Measurements from ENCODE around the gene CRY2.
"Not testable (repeated sequence)": the region's sequence is repeated elsewhere in the genome, so short reads cannot be mapped to it uniquely, and the experiment has no call there.

The CRY2 gene

DNA sequence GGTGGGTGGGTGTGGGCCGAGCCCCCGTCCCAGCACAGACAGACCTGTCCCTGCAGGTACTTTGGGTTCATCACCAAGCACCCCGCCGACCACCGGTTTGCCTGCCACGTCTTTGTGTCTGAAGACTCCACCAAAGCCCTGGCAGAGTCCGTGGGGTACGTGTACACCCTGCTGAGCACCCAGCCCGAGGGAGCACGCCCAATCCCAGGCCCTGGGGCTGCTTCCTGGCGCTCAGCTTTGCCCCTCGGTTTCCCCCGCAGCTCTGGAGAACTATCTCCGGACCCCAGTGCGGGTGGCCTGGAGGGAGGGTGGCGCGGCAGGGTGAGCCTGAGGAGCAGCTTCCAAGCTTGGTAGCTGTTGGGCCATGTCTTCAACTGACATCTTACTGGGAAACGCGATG is 57.8 kb downstream of the CRY2 start:
- no peak for DNase-seq (ENCODE audit: low read depth)
- H3K4me3 ChIP-seq (ENCODE audit: control insufficient read depth, low read depth, low read length): no peak overlapping the region
- TF ChIP-seq, protein P1, sequence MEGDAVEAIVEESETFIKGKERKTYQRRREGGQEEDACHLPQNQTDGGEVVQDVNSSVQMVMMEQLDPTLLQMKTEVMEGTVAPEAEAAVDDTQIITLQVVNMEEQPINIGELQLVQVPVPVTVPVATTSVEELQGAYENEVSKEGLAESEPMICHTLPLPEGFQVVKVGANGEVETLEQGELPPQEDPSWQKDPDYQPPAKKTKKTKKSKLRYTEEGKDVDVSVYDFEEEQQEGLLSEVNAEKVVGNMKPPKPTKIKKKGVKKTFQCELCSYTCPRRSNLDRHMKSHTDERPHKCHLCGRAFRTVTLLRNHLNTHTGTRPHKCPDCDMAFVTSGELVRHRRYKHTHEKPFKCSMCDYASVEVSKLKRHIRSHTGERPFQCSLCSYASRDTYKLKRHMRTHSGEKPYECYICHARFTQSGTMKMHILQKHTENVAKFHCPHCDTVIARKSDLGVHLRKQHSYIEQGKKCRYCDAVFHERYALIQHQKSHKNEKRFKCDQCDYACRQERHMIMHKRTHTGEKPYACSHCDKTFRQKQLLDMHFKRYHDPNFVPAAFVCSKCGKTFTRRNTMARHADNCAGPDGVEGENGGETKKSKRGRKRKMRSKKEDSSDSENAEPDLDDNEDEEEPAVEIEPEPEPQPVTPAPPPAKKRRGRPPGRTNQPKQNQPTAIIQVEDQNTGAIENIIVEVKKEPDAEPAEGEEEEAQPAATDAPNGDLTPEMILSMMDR (conservative IDR thresholded peaks at IDR 0.05; ENCODE audit: control insufficient read depth, insufficient read depth, low read depth, low read length): no peak

DNA sequence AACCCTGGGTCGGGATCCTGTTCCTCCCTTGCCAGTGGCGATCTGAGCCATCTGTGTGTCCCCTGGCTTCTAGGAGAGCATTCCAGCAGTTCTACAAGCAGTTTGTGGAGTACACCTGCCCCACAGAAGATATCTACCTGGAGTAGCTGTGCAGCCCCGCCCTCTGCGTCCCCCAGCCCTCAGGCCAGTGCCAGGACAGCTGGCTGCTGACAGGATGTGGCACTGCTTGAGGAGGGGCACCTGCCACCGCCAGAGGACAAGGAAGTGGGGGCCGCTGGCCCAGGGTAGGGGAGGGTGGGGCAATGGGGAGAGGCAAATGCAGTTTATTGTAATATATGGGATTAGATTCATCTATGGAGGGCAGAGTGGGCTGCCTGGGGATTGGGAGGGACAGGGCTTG is 58.3 kb downstream of the CRY2 start:
- not testable (repeated sequence) for H3K4me3 ChIP-seq (ENCODE audit: control insufficient read depth, low read depth, low read length); DNase-seq (ENCODE audit: low read depth)

DNA sequence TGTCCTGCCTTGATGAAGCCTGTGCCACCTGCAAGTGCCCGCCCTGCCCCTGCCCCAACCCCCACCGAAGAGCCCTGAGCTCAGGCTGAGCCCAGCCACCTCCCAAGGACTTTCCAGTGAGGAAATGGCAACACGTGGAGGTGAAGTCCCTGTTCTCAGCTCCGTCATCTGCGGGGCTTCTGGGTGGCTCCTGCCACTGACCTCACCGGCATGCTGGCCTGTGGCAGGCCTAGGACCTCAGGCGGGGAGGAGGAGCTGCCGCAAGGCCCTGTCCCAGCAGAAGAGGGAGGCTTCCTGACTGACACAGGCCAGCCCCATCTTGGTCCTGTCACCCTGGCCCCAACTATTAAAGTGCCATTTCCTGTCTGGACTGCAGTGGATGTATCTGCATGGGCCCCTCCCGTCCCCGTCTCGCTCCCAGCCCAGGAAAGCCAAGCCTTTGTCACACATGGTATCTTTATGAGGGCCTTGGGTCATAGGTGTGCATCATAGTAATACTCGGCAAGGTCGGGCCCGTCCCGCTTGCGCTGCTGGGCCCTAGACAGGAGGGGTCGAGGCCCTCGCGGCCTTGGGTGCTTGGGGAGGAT is 58.9 kb downstream of the CRY2 start:
- DNase-seq (ENCODE audit: low read depth): no peak
- no peak overlapping the region for H3K4me3 ChIP-seq (ENCODE audit: control insufficient read depth, low read depth, low read length)
- TF ChIP-seq, protein P1 (conservative IDR thresholded peaks at IDR 0.05; ENCODE audit: control insufficient read depth, insufficient read depth, low read depth, low read length): no peak

DNA sequence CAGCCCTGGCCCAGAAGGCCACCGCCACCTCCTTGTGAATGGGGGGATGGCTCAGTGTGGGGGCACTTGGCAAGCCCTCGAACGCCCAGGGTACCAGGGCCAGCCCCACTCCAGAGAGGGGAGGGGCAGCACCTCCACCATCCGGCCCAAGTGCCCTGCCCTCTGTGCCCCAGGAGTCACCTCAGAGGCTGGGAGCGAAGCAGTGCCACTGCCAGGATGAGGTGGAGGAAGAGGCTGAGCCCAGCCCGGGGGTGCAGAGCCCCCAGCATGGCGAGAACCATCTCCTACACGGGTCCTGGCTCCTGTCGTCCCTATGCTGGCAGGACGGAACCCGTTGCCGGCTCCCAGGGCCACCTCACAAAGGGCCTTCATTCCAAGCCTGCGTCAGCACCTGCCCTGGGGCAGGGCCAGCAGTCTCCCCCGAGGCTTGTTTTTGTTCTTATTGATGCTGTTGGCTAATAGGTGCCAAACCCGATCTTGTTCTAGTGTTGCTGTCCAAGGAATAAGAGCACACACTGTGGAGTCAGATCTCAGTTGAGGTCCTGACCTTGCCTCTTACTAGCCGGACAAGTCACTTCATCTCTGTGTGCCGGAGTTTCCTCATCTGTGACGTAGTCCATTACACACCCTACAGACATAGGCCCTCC is 59.8 kb downstream of the CRY2 start, which contains the start of gene FREY1:
Gene FREY1 (minus strand): TSS at position 307 of the 647 bp plus-strand sequence. CDS start 26 bp downstream, at position 281.
- TF ChIP-seq, protein P1 (conservative IDR thresholded peaks at IDR 0.05; ENCODE audit: control insufficient read depth, insufficient read depth, low read depth, low read length): no peak
- DNase-seq (ENCODE audit: low read depth): peak; percentile 39
- H3K4me3 ChIP-seq (ENCODE audit: control insufficient read depth, low read depth, low read length): no peak within 1 kb of the TSS

DNA sequence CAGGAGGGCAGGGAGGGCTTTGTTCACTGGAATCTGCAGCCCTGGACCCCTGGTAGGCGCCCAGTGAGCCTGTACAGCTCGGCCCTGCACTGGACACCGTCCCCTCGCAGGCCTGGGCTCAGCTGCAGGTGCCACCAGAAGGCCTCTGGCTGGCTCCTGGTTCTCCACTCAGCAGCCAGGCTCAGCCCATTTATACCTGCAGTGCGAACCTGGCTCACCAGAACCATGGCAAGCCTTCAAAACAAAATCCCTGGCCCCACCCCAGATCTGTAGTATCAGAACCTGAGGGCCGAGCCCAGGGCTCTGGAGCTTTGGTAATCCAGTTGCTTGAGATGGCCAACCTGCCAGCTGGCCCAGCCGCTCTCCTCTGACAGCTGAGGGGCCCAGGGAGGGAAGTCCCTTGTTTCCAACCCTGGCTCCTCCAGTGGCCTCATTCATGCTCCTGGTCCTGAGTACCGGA is 60.7 kb downstream of the CRY2 start:
- DNase-seq (ENCODE audit: low read depth): no peak
- TF ChIP-seq, protein P1 (conservative IDR thresholded peaks at IDR 0.05; ENCODE audit: control insufficient read depth, insufficient read depth, low read depth, low read length): no peak

DNA sequence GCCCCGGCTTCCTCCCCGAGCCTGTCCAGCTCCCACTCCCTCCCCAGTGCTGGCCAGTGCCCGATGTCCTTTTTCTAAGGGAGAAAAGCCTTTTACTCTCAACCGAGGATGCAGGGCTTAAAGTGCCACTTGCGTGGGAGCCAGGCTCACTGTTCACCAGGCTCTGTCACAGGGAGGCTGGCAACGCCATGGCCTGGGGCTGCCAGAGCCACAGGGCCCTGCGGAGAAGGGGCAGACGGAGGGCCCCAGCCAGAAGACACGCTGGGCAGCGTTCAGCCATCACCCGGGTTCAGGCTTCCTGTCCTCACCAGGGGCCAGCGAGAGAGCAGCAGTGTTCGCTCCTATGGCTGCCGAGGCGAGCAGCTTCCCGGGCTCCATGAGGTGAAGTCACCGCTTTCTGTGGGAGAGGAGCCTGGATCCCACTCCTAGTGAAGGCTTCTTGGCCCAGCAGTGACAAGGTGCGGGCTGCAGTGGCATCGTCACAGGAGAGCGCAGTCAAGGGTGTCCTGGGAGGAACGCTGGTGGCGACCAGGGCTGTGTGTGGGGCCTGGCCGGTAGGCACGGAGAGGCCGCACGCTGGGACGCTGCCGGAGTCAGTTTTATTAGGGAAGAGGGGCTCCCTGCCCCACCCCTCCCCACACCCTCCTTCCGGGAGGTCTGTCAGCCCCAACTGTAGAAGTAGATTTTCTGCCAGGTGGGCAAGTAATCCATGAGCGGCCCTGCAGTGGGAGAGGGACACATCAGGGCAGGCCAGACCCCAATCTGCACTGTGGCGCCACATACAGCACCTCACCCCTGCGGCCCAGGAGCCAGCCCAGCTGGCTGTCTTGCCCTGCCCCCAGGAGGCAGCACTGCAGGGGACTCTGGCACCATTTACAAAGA is 62.6 kb downstream of the CRY2 start:
- no peak for DNase-seq (ENCODE audit: low read depth)
- TF ChIP-seq, protein P1 (conservative IDR thresholded peaks at IDR 0.05; ENCODE audit: control insufficient read depth, insufficient read depth, low read depth, low read length): no peak
- no peak overlapping the region for H3K4me3 ChIP-seq (ENCODE audit: control insufficient read depth, low read depth, low read length)

More for the DNA sequence above, 60.7 kb downstream of the CRY2 start:
- H3K4me3 ChIP-seq (ENCODE audit: control insufficient read depth, low read depth, low read length): no peak overlapping the region

DNA sequence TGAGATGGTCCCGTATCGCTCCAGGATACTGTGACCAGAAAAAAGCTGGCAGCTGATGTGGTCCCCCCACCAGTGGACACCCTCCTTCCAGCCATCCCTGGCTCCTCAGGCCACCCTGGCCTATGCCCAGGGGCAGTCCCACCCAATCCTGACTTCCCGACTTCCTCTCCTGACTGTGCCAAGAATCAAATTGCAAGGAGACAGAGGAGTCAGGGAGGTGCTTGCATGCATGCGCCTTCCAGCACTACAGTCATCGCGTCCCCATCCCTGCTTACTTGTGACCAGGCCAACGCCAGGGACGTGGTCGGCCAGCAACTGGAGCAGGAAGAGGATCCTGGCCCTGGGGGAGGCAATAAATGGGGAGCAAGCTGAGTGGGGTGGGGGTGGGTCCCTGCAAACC is 63.3 kb downstream of the CRY2 start:
- DNase-seq (ENCODE audit: low read depth): no peak
- TF ChIP-seq, protein P1 (conservative IDR thresholded peaks at IDR 0.05; ENCODE audit: control insufficient read depth, insufficient read depth, low read depth, low read length): no peak
- no peak overlapping the region for H3K4me3 ChIP-seq (ENCODE audit: control insufficient read depth, low read depth, low read length)

Measured in fibroblast of mammary gland (primary cell).